Measurements from ENCODE around the gene SLC34A1.

Gene SLC34A1

GRCh38 chr5:177389241-177390169 lies 5.3 kb downstream of the SLC34A1 start:
- DNase-seq = peak; percentile 74

- peak; percentile 94 for DNase-seq
Observed at GRCh38 chr5:177390363-177391300, 6.4 kb downstream of the SLC34A1 start.

- no peak for DNase-seq
Observed at GRCh38 chr5:177392765-177393164, 8.5 kb downstream of the SLC34A1 start.

- no peak for DNase-seq
Observed at GRCh38 chr5:177393206-177393765, 9.1 kb downstream of the SLC34A1 start.

- DNase-seq = no peak
Observed at GRCh38 chr5:177393990-177394389, 9.8 kb downstream of the SLC34A1 start.

- DNase-seq = no peak
Observed at GRCh38 chr5:177396078-177396477, 11.8 kb downstream of the SLC34A1 start.

- DNase-seq = no peak
Observed at GRCh38 chr5:177396807-177397206, 12.6 kb downstream of the SLC34A1 start.

GRCh38 chr5:177397875-177398390 lies 13.7 kb downstream of the SLC34A1 start:
- DNase-seq = no peak

- no peak for DNase-seq
Observed at GRCh38 chr5:177399997-177400868, 16.0 kb downstream of the SLC34A1 start, which contains the start of gene PFN3. PFN3 (minus strand) TSS chr5:177400661; CDS start chr5:177400576, 85 bp downstream.

- peak; percentile 68 for DNase-seq
Observed at GRCh38 chr5:177402271-177403043, 18.2 kb downstream of the SLC34A1 start.

- DNase-seq = peak; percentile 41
Observed at GRCh38 chr5:177403102-177403791, 19.0 kb downstream of the SLC34A1 start.

- DNase-seq = peak; percentile 89
Observed at GRCh38 chr5:177403792-177404640, 19.8 kb downstream of the SLC34A1 start.

GRCh38 chr5:177404641-177405179 lies 20.5 kb downstream of the SLC34A1 start:
- DNase-seq = no peak

GRCh38 chr5:177405312-177405711 lies 21.1 kb downstream of the SLC34A1 start:
- DNase-seq = no peak

- no peak for DNase-seq
Observed at GRCh38 chr5:177405805-177406204, 21.6 kb downstream of the SLC34A1 start.

GRCh38 chr5:177409043-177409801 lies 25.0 kb downstream of the SLC34A1 start, which contains the start of gene F12:
F12 (minus strand) TSS chr5:177409564; CDS start chr5:177409527, 37 bp downstream.
- no peak for DNase-seq

- DNase-seq = no peak
Observed at GRCh38 chr5:177410575-177410974, 26.3 kb downstream of the SLC34A1 start.

GRCh38 chr5:177412603-177413233 lies 28.5 kb downstream of the SLC34A1 start:
- DNase-seq = no peak
